Liver (tissue), 9 donors: ENCODE data around the gene MCF2L. TPM values are rescaled to one million over a fixed set of nuclear protein-coding genes. Genes with fewer than 3 reads are reported as not detected.

Experiments used
- DNase-seq: peaks from one replicate; pipeline ENCODE4 v3.0.0-alpha.2; 2017; ENCODE audit warnings: low spot score
- H3K27ac ChIP-seq, 2 donors: one replicate each; pipeline ENCODE4 v1.7.0; 2013; ENCODE audit warnings: inconsistent platforms in 2 of 2, low read length in 2 of 2, control low read depth in 1 of 2, low read depth in 1 of 2, mild to moderate bottlenecking in 1 of 2
- H3K27me3 ChIP-seq, 4 donors: one replicate each; pipeline versions ENCODE4 v1.6.1 to v1.7.0; 2013; ENCODE audit warnings: low read length in 3 of 4, inconsistent platforms in 1 of 4, mild to moderate bottlenecking in 1 of 4, moderate library complexity in 1 of 4; ENCODE audit not compliant: control insufficient read depth in 4 of 4, insufficient read depth in 4 of 4
- H3K36me3 ChIP-seq, 4 donors: one replicate each; pipeline versions ENCODE4 v1.6.1 to v1.7.0; 2013; ENCODE audit warnings: low read length in 3 of 4, mild to moderate bottlenecking in 3 of 4, low read depth in 1 of 4, moderate library complexity in 1 of 4; ENCODE audit not compliant: control insufficient read depth in 4 of 4, insufficient read depth in 3 of 4
- H3K4me1 ChIP-seq, 4 donors: one replicate each; pipeline versions ENCODE4 v1.6.1 to v1.7.0; 2013; ENCODE audit warnings: low read length in 3 of 4, mild to moderate bottlenecking in 3 of 4, moderate library complexity in 1 of 4; ENCODE audit not compliant: control insufficient read depth in 4 of 4, insufficient read depth in 4 of 4
- H3K4me3 ChIP-seq, 3 donors: one replicate each; pipeline versions ENCODE4 v1.6.1 to v1.7.0; 2013; ENCODE audit warnings: low read length in 3 of 3, control low read depth in 1 of 3, low read depth in 1 of 3, mild to moderate bottlenecking in 1 of 3
- H3K9ac ChIP-seq, 2 donors: one replicate each; pipeline ENCODE4 v1.7.0; 2013; ENCODE audit warnings: low read length in 2 of 2, mild to moderate bottlenecking in 2 of 2, moderate library complexity in 2 of 2, control low read depth in 1 of 2, low read depth in 1 of 2
- H3K9me3 ChIP-seq, 4 donors: one replicate each; pipeline versions ENCODE4 v1.6.1 to v1.7.0; 2013; ENCODE audit warnings: low read length in 3 of 4; ENCODE audit not compliant: control insufficient read depth in 4 of 4
- FOXA1 ChIP-seq: IDR thresholded peaks from 2 replicates; pipeline ENCODE4 v1.6.1; 2016; ENCODE audit warnings: antibody characterized with exemption
- FOXA2 ChIP-seq: IDR thresholded peaks from 2 replicates; pipeline ENCODE4 v1.6.1; 2016; ENCODE audit warnings: antibody characterized with exemption
- GABPA ChIP-seq, 2 donors: IDR thresholded peaks in 1 of 2; conservative IDR thresholded peaks in 1 of 2; 2 replicates each; pipeline ENCODE4 v1.6.1; 2016; ENCODE audit warnings: antibody characterized with exemption in 2 of 2, mild to moderate bottlenecking in 1 of 2, moderate library complexity in 1 of 2
- HNF4G ChIP-seq: IDR thresholded peaks from 2 replicates; pipeline ENCODE4 v1.6.1; 2016; ENCODE audit warnings: antibody characterized with exemption
- JUND ChIP-seq, 2 donors: IDR thresholded peaks; 2 replicates each; pipeline ENCODE4 v1.6.1; 2016; ENCODE audit warnings: antibody characterized with exemption in 2 of 2
- NR2F2 ChIP-seq: IDR thresholded peaks from 2 replicates; pipeline ENCODE4 v1.6.1; 2016; ENCODE audit warnings: antibody characterized with exemption
- RAD21 ChIP-seq, 2 donors: IDR thresholded peaks; 2 replicates each; pipeline ENCODE4 v1.6.1; 2016; ENCODE audit warnings: antibody characterized with exemption in 2 of 2, mild to moderate bottlenecking in 2 of 2
- RXRA ChIP-seq, 2 donors: IDR thresholded peaks; 2 replicates each; pipeline ENCODE4 v1.6.1; 2017 to 2018; ENCODE audit warnings: antibody characterized with exemption in 2 of 2, mild to moderate bottlenecking in 1 of 2
- SP1 ChIP-seq: IDR thresholded peaks from 2 replicates; pipeline ENCODE4 v1.6.1; 2018; ENCODE audit warnings: antibody characterized with exemption, mild to moderate bottlenecking
- YY1 ChIP-seq: IDR thresholded peaks from 2 replicates; pipeline ENCODE4 v1.6.1; 2016; ENCODE audit warnings: antibody characterized with exemption, mild to moderate bottlenecking
- WGBS: extraction: QIAGEN DNeasy Blood & Tissue Kit; methylation state at CpG from one replicate; pipeline ENCODE4 v1.1.7; 2013; 5-methylcytosine and 5-hydroxymethylcytosine counted together
- polyA plus RNA-seq, 2 donors: library from polyadenylated mRNA; stranded (reverse) in 1 of 2; unstranded in 1 of 2; fragments of 200-250 nt in 1 of 2; fragments of >200 nt in 1 of 2; fragmentation: Nextera tagmentation in 1 of 2; extraction: Ambion mirVana in 1 of 2; gene quantifications; one replicate each; pipeline versions ENCODE4 v1.2.1 to v1.2.3, GENCODE V29; 2013 to 2015
- total RNA-seq, 2 donors: library from RNA; depleted of rRNA; stranded (reverse); fragments of >200 nt; gene quantifications; one replicate each; pipeline ENCODE4 v1.2.3, GENCODE V29; 2014
- TF ChIP-seq, protein P1 (sequence below): IDR thresholded peaks from 2 replicates; pipeline ENCODE4 v1.6.1; 2016; ENCODE audit warnings: antibody characterized with exemption, mild to moderate bottlenecking
- TF ChIP-seq, protein P2 (sequence below): IDR thresholded peaks from 2 replicates; pipeline ENCODE4 v1.6.1; 2016; ENCODE audit warnings: antibody characterized with exemption
- TF ChIP-seq, protein P3 (sequence below): IDR thresholded peaks from 2 replicates; pipeline ENCODE4 v1.6.1; 2016; ENCODE audit warnings: antibody characterized with exemption
- donor health status: healthy.
- donor health status: healthy.
- donor health status: healthy.
- donor health status: healthy.
- donor health status: healthy.

MCF2L gene
- total and polyA plus RNA-seq, 4 donors = 2.9 to 12.8 (median 7.1) TPM

DNA sequence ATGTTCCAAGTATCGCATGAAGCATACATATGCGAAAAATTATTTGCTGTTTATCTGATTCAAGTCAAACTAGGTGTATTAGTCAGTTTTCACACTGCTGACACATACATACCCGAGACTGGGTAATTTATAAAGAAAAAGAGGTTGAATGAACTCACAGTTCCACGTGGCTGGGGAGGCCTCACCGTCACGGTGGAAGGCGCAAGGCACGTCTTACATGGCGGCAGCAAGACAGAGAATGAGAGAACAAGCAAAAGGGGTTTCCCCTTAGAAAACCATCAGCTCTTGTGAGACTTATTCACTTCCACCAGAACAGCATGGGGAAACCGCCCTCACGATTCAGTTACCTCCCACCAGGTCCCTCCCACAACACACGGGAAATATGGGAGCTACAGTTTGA lies 176.5 kb downstream of the MCF2L start:
- DNase-seq = no peak
- H3K27me3 ChIP-seq = no peaks in the 10 kb centered on the region
- no peak overlapping the region for H3K27ac ChIP-seq

DNA sequence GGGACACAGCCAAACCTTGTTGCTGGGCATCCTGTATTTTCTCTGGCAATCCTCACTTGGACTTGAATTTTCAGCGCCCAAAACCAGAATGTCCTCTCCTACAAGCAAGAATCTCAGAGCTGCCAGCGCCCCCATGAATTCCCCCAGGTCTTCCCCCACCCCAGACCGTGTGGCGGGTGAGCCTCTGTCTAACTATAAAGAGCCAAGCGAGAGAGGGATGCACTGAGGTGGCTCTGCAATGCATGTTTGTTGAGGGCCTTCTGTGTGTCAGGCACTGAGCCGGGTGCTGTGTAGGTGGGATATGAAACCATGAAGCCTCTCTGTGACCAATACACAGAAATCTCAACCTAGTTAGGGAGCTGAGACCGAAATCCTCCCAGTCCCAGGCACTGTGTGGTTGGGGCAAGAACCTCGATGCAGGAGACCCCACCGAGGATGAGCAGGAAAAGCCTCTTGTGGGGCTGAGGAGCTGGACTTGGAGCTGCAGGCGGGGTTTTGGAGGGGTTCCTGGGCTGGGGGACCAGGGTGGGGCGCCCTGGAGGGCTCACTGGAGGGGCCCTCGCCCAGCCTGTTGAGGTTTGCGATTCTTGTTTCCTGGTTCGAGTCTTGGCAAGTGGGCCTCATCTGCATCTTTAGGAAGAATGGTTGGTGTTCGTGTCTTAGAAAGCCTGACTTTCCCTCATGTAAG lies 177.0 kb downstream of the MCF2L start:
- Histone ChIP-seq H3K27ac (no peak overlapping the region), H3K9ac (no peak overlapping the region), H3K36me3 (peaks cover 0 to 20% (median 9%) of the 10 kb centered on the region in 4 donors), H3K4me3 (no peak overlapping the region), H3K27me3 (no peaks in the 10 kb centered on the region), H3K4me1 (peaks cover 2 to 20% (median 11%) of the 10 kb centered on the region in 4 donors), H3K9me3 (no peaks in the 10 kb centered on the region)
- WGBS = 95% methylated on average over 15 of the region's 15 CpGs
- DNase-seq = peak; percentile 25
- TF ChIP-seq, protein P1, sequence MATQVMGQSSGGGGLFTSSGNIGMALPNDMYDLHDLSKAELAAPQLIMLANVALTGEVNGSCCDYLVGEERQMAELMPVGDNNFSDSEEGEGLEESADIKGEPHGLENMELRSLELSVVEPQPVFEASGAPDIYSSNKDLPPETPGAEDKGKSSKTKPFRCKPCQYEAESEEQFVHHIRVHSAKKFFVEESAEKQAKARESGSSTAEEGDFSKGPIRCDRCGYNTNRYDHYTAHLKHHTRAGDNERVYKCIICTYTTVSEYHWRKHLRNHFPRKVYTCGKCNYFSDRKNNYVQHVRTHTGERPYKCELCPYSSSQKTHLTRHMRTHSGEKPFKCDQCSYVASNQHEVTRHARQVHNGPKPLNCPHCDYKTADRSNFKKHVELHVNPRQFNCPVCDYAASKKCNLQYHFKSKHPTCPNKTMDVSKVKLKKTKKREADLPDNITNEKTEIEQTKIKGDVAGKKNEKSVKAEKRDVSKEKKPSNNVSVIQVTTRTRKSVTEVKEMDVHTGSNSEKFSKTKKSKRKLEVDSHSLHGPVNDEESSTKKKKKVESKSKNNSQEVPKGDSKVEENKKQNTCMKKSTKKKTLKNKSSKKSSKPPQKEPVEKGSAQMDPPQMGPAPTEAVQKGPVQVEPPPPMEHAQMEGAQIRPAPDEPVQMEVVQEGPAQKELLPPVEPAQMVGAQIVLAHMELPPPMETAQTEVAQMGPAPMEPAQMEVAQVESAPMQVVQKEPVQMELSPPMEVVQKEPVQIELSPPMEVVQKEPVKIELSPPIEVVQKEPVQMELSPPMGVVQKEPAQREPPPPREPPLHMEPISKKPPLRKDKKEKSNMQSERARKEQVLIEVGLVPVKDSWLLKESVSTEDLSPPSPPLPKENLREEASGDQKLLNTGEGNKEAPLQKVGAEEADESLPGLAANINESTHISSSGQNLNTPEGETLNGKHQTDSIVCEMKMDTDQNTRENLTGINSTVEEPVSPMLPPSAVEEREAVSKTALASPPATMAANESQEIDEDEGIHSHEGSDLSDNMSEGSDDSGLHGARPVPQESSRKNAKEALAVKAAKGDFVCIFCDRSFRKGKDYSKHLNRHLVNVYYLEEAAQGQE = no peak
- TF ChIP-seq GABPA (IDR thresholded peaks at IDR 0.05 in 1 of 2, conservative IDR thresholded peaks at IDR 0.05 in 1 of 2) (no peak), HNF4G (no peak), YY1 (no peak), NR2F2 (no peak), RXRA (IDR thresholded peaks at IDR 0.05) (no peak), FOXA1 (no peak)
- TF ChIP-seq, protein P2, sequence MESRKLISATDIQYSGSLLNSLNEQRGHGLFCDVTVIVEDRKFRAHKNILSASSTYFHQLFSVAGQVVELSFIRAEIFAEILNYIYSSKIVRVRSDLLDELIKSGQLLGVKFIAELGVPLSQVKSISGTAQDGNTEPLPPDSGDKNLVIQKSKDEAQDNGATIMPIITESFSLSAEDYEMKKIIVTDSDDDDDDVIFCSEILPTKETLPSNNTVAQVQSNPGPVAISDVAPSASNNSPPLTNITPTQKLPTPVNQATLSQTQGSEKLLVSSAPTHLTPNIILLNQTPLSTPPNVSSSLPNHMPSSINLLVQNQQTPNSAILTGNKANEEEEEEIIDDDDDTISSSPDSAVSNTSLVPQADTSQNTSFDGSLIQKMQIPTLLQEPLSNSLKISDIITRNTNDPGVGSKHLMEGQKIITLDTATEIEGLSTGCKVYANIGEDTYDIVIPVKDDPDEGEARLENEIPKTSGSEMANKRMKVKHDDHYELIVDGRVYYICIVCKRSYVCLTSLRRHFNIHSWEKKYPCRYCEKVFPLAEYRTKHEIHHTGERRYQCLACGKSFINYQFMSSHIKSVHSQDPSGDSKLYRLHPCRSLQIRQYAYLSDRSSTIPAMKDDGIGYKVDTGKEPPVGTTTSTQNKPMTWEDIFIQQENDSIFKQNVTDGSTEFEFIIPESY = no peak

More for the DNA sequence above, 176.5 kb downstream of the MCF2L start:
- no peaks in the 10 kb centered on the region for H3K9me3 ChIP-seq
- H3K4me3 ChIP-seq = no peak overlapping the region
- peaks cover 0 to 15% (median 8%) of the 10 kb centered on the region in 4 donors for H3K4me1 ChIP-seq
- TF ChIP-seq RXRA (IDR thresholded peaks at IDR 0.05) (no peak), NR2F2 (no peak), JUND (IDR thresholded peaks at IDR 0.05) (no peak), FOXA1 (no peak), FOXA2 (no peak), SP1 (no peak), RAD21 (IDR thresholded peaks at IDR 0.05) (no peak)
- TF ChIP-seq, protein P3, sequence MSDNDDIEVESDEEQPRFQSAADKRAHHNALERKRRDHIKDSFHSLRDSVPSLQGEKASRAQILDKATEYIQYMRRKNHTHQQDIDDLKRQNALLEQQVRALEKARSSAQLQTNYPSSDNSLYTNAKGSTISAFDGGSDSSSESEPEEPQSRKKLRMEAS = no peak
- WGBS = 93% methylated on average over 12 of the region's 12 CpGs
- H3K36me3 ChIP-seq = peaks cover 0 to 23% (median 9%) of the 10 kb centered on the region in 4 donors
- no peak overlapping the region for H3K9ac ChIP-seq
